GM23338 (cell line): ENCODE measurements around the gene DAAM1. TPM values are rescaled to one million over a fixed set of nuclear protein-coding genes. Genes with fewer than 3 reads are reported as not detected.

ENCODE experiments used
- ATAC-seq: fragments of 200-7000 bp; cut with Tn5 transposase; 3 replicates; pipeline ENCODE4 v1.9.1; 2020
- DNase-seq: peaks from one replicate; pipeline ENCODE4 v3.0.0-alpha.2; 2015; ENCODE audit warnings: low spot score
- H2AFZ ChIP-seq: fragments of 200-600 bp; sonication (generic); 2 replicates; pipeline ENCODE4 v1.8.0; 2016; ENCODE audit warnings: antibody characterized with exemption, mild to moderate bottlenecking, moderate library complexity
- H3F3A ChIP-seq: fragments of 200-600 bp; sonication (generic); replicated peaks from 2 replicates; pipeline ENCODE4 v1.8.0; 2017; ENCODE audit warnings: antibody characterized with exemption, mixed run types, low read depth
- H3K27ac ChIP-seq: fragments of 200-600 bp; sonication (generic); 2 replicates; pipeline ENCODE4 v1.6.1; 2016; ENCODE audit warnings: low read depth
- H3K27me3 ChIP-seq: fragments of 200-600 bp; sonication (generic); 2 replicates; pipeline ENCODE4 v1.8.0; 2016; ENCODE audit warnings: mild to moderate bottlenecking, mixed run types, moderate library complexity; ENCODE audit not compliant: insufficient read depth
- H3K36me3 ChIP-seq: fragments of 200-600 bp; sonication (generic); 2 replicates; pipeline ENCODE4 v1.8.0; 2016; ENCODE audit warnings: mild to moderate bottlenecking; ENCODE audit not compliant: insufficient read depth
- H3K4me1 ChIP-seq: fragments of 200-600 bp; sonication (generic); 2 replicates; pipeline ENCODE4 v1.8.0; 2016; ENCODE audit warnings: mild to moderate bottlenecking, moderate library complexity; ENCODE audit not compliant: insufficient read depth
- H3K4me2 ChIP-seq: fragments of 200-600 bp; sonication (generic); 2 replicates; pipeline ENCODE4 v1.7.1; 2017; ENCODE audit warnings: mixed run types
- H3K4me3 ChIP-seq: fragments of 200-600 bp; sonication (generic); 2 replicates; pipeline ENCODE4 v1.6.1; 2016; ENCODE audit warnings: mixed run types
- H3K79me2 ChIP-seq: fragments of 200-600 bp; sonication (generic); replicated peaks from 2 replicates; pipeline ENCODE4 v1.8.0; 2017; ENCODE audit warnings: mild to moderate bottlenecking; ENCODE audit not compliant: insufficient read depth
- H3K9me2 ChIP-seq: fragments of 200-600 bp; sonication (generic); 2 replicates; pipeline ENCODE4 v1.8.0; 2017; ENCODE audit not compliant: insufficient read depth
- H4K20me1 ChIP-seq: fragments of 200-600 bp; sonication (generic); replicated peaks from 2 replicates; pipeline ENCODE4 v1.8.0; 2017; ENCODE audit warnings: mild to moderate bottlenecking; ENCODE audit not compliant: insufficient read depth
- H3K27ac Mint-ChIP-seq: 2 replicates; pipeline ENCODE4 v1.8.0; 2020; ENCODE audit warnings: inconsistent platforms, mild to moderate bottlenecking, moderate library complexity, mixed read lengths
- H3K27me3 Mint-ChIP-seq: 3 replicates; pipeline ENCODE4 v1.8.0; 2022; ENCODE audit warnings: low read depth, mild to moderate bottlenecking, moderate library complexity, mixed read lengths, inconsistent platforms; ENCODE audit not compliant: insufficient read depth, poor library complexity
- H3K36me3 Mint-ChIP-seq: 3 replicates; pipeline ENCODE4 v1.8.0; 2021; ENCODE audit warnings: low read depth, mild to moderate bottlenecking, inconsistent platforms, moderate library complexity, mixed read lengths
- H3K4me1 Mint-ChIP-seq: 3 replicates; pipeline ENCODE4 v1.8.0; 2020; ENCODE audit warnings: mild to moderate bottlenecking, inconsistent platforms, mixed read lengths
- H3K4me3 Mint-ChIP-seq: 3 replicates; pipeline ENCODE4 v1.8.0; 2021; ENCODE audit warnings: moderate library complexity, mild to moderate bottlenecking, inconsistent platforms, mixed read lengths
- H3K9me3 Mint-ChIP-seq: 3 replicates; pipeline ENCODE4 v1.8.0; 2020; ENCODE audit warnings: moderate library complexity, mild to moderate bottlenecking, inconsistent platforms, mixed read lengths
- EZH2phosphoT487 ChIP-seq: fragments of 200-600 bp; sonication (generic); IDR thresholded peaks from one replicate; pipeline ENCODE4 v1.8.1; 2018; ENCODE audit warnings: antibody characterized with exemption; ENCODE audit not compliant: unreplicated experiment
- POLR2AphosphoS5 ChIP-seq: IDR thresholded peaks from 2 replicates; pipeline ENCODE4 v1.6.1; 2016; ENCODE audit warnings: antibody characterized with exemption, low read depth
- ZNF331 ChIP-seq: fragments of 250-450 bp; sonication (Bioruptor Pico); IDR thresholded peaks from 2 replicates; pipeline ENCODE4 v1.5.0; 2020; ENCODE audit warnings: low read depth, mild to moderate bottlenecking, moderate library complexity
- ZNF462 ChIP-seq: fragments of 250-450 bp; sonication (Bioruptor Pico); IDR thresholded peaks from 2 replicates; pipeline ENCODE4 v1.5.0; 2020; ENCODE audit warnings: mild to moderate bottlenecking, moderate library complexity
- polyA plus RNA-seq: library from polyadenylated mRNA; unstranded; fragments of >200 nt; fragmentation: Nextera tagmentation; extraction: Ambion mirVana; gene quantifications from 2 replicates; pipeline ENCODE4 v1.2.1, GENCODE V29; 2016
- total RNA-seq: library from RNA; depleted of rRNA; stranded (reverse); fragments of >200 nt; shearing (Covaris generic); gene quantifications from 2 replicates; pipeline ENCODE4 v1.2.3, GENCODE V29; 2014
- TF ChIP-seq, protein P1 (sequence below): IDR thresholded peaks from one replicate; pipeline ENCODE4 v1.6.1; 2018; ENCODE audit warnings: antibody characterized with exemption; ENCODE audit not compliant: unreplicated experiment

Gene DAAM1
- total and polyA plus RNA-seq, 2 experiments from 2014 or later: 36.3 to 42.1 TPM

GRCh38 chr14:59316151-59316830 is 127.8 kb downstream of the DAAM1 start:
- H3K4me3 Mint-ChIP-seq: no peak overlapping the region
- H3K4me1 ChIP-seq: 0 out of 2 replicates have a peak, but pooled peaks cover 11% of the 10 kb centered on the region
- H3K27ac Mint-ChIP-seq: no peak overlapping the region
- no peak overlapping the region for H3K4me3 ChIP-seq
- TF ChIP-seq ZNF331 (CRISPR knock-in tag): no peak
- TF ChIP-seq, protein P1, sequence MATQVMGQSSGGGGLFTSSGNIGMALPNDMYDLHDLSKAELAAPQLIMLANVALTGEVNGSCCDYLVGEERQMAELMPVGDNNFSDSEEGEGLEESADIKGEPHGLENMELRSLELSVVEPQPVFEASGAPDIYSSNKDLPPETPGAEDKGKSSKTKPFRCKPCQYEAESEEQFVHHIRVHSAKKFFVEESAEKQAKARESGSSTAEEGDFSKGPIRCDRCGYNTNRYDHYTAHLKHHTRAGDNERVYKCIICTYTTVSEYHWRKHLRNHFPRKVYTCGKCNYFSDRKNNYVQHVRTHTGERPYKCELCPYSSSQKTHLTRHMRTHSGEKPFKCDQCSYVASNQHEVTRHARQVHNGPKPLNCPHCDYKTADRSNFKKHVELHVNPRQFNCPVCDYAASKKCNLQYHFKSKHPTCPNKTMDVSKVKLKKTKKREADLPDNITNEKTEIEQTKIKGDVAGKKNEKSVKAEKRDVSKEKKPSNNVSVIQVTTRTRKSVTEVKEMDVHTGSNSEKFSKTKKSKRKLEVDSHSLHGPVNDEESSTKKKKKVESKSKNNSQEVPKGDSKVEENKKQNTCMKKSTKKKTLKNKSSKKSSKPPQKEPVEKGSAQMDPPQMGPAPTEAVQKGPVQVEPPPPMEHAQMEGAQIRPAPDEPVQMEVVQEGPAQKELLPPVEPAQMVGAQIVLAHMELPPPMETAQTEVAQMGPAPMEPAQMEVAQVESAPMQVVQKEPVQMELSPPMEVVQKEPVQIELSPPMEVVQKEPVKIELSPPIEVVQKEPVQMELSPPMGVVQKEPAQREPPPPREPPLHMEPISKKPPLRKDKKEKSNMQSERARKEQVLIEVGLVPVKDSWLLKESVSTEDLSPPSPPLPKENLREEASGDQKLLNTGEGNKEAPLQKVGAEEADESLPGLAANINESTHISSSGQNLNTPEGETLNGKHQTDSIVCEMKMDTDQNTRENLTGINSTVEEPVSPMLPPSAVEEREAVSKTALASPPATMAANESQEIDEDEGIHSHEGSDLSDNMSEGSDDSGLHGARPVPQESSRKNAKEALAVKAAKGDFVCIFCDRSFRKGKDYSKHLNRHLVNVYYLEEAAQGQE: no peak
- no peak for TF ChIP-seq POLR2AphosphoS5
- no peak for TF ChIP-seq ZNF462 (CRISPR knock-in tag)
- no peak for TF ChIP-seq EZH2phosphoT487
- no peaks in the 10 kb centered on the region for H4K20me1 ChIP-seq
- H3K79me2 ChIP-seq: no peaks in the 10 kb centered on the region
- H3K9me3 Mint-ChIP-seq: no peaks in the 10 kb centered on the region
- no peak overlapping the region for H3K4me2 ChIP-seq
- ATAC-seq (no peak), DNase-seq (no peak)
- no peaks in the 10 kb centered on the region for H3K36me3 ChIP-seq
- H3K27me3 ChIP-seq: no peaks in the 10 kb centered on the region
- H3K27me3 Mint-ChIP-seq: no peaks in the 10 kb centered on the region
- H3K36me3 Mint-ChIP-seq: no peaks in the 10 kb centered on the region
- H3F3A ChIP-seq: no peaks in the 10 kb centered on the region
- H2AFZ ChIP-seq: no peak overlapping the region
- peaks cover 19% of the 10 kb centered on the region for H3K4me1 Mint-ChIP-seq
- no peak overlapping the region for H3K27ac ChIP-seq
- no peaks in the 10 kb centered on the region for H3K9me2 ChIP-seq
